Activated CD4-positive, alpha-beta memory T cell treated with anti-CD3 and anti-CD28 coated beads for 36 hours (primary cell): Measurements from ENCODE around the gene SYP. TPM values are rescaled to one million over a fixed set of nuclear protein-coding genes. Genes with fewer than 3 reads are reported as not detected.

Source experiments
- CTCF ChIA-PET: fragments of 350-600 bp; sonication (Branson Sonifier 250); formaldehyde crosslinking; loops from one replicate; lab custom pipeline; 2021; ENCODE audit warnings: antibody characterized with exemption, inconsistent platforms; lab: Charles Lee
- POLR2A ChIA-PET: fragments of 350-600 bp; sonication (Branson Sonifier 250); formaldehyde crosslinking; loops from one replicate; lab custom pipeline; 2021; ENCODE audit warnings: antibody characterized with exemption; lab: Charles Lee
- DNase-seq: peaks from one replicate; pipeline ENCODE4 v3.0.0-alpha.2; 2020
- H3K27ac Mint-ChIP-seq: one replicate; pipeline ENCODE4 v1.8.0; 2021; ENCODE audit warnings: mixed read lengths
- H3K27me3 Mint-ChIP-seq: one replicate; pipeline ENCODE4 v1.8.0; 2021; ENCODE audit warnings: mixed read lengths
- H3K36me3 Mint-ChIP-seq: one replicate; pipeline ENCODE4 v1.8.0; 2021; ENCODE audit warnings: mixed read lengths
- H3K4me1 Mint-ChIP-seq: one replicate; pipeline ENCODE4 v1.8.0; 2021; ENCODE audit warnings: low read depth, mixed read lengths
- H3K4me3 Mint-ChIP-seq: one replicate; pipeline ENCODE4 v1.8.0; 2021; ENCODE audit warnings: mild to moderate bottlenecking, mixed read lengths
- H3K9me3 Mint-ChIP-seq: one replicate; pipeline ENCODE4 v1.8.0; 2021; ENCODE audit warnings: mixed read lengths
- intact Hi-C: fragments of 100-400 bp; cut with micrococcal nuclease; formaldehyde crosslinking; loops from one replicate; pipeline ENCODE4 v1.15.1; 2023
- total RNA-seq, 2 experiments: library from RNA; stranded (reverse); gene quantifications; one replicate each; pipeline ENCODE4 v1.2.3, GENCODE V29; 2021

The SYP gene
- total RNA-seq, 2 experiments from 2014 or later = 5.3 to 5.4 TPM

GRCh38 chrX:49186125-49187027, 13.6 kb downstream of the SYP start, which contains the start of gene PRICKLE3:
TSS of gene PRICKLE3 (minus strand) at chrX:49186373. CDS start at chrX:49186297, 76 bp downstream.
- Mint-ChIP-seq H3K4me1 (peaks cover 14% of the 10 kb centered on the region), H3K36me3 (peaks cover 6% of the 10 kb centered on the region)
- POLR2A ChIA-PET = no interaction called here

GRCh38 chrX:49184294-49185281, 15.4 kb downstream of the SYP start:
- Mint-ChIP-seq H3K27me3 (no peaks in the 10 kb centered on the region), H3K4me1 (peaks cover 9% of the 10 kb centered on the region), H3K36me3 (peaks cover 11% of the 10 kb centered on the region), H3K9me3 (no peaks in the 10 kb centered on the region), H3K4me3 (peak overlapping the region; percentile 83), H3K27ac (peak overlapping the region; percentile 86)
- intact Hi-C loops = no loop called here
- CTCF ChIA-PET = interaction anchor here (1.6 kb wide), 1 partner anchor 29 kb away, joined by 3 read pairs; no protein-coding TSS in a partner anchor
- POLR2A ChIA-PET = interaction anchor here (0.6 to 1.2 kb wide), 2 partner anchors 17 to 18 kb away, joined by 4 to 5 read pairs; no protein-coding TSS in a partner anchor
- DNase-seq = peak; percentile 67

More at GRCh38 chrX:49186125-49187027, 13.6 kb downstream of the SYP start, which contains the start of gene PRICKLE3:
- peak; percentile 84 for DNase-seq
- Mint-ChIP-seq H3K4me3 (peak within 1 kb of the TSS; percentile 83), H3K27ac (peak within 1 kb of the TSS; percentile 86), H3K27me3 (no peaks in the 10 kb centered on the region), H3K9me3 (no peaks in the 10 kb centered on the region)
- CTCF ChIA-PET = interaction anchor here (0.8 kb wide), 1 partner anchor 20 kb away, joined by 3 read pairs; no protein-coding TSS in a partner anchor
- intact Hi-C loops = no loop called here

GRCh38 chrX:49183701-49184281, 16.2 kb downstream of the SYP start:
- no peak for DNase-seq
- peak overlapping the region; percentile 86 for H3K27ac Mint-ChIP-seq
- no peaks in the 10 kb centered on the region for H3K9me3 Mint-ChIP-seq
- H3K27me3 Mint-ChIP-seq = no peaks in the 10 kb centered on the region
- ChIA-PET POLR2A (interaction anchor here (1.2 kb wide), 1 partner anchor 17 kb away, joined by 4 read pairs; no protein-coding TSS in a partner anchor), CTCF (no interaction called here)
- H3K36me3 Mint-ChIP-seq = peaks cover 14% of the 10 kb centered on the region
- H3K4me3 Mint-ChIP-seq = no peak overlapping the region
- peaks cover 5% of the 10 kb centered on the region for H3K4me1 Mint-ChIP-seq
- intact Hi-C loops = no loop called here

GRCh38 chrX:49179358-49179757, 20.6 kb downstream of the SYP start:
- Mint-ChIP-seq H3K4me1 (peaks cover 9% of the 10 kb centered on the region), H3K4me3 (no peak overlapping the region), H3K9me3 (no peaks in the 10 kb centered on the region), H3K27ac (no peak overlapping the region), H3K36me3 (peaks cover 31% of the 10 kb centered on the region), H3K27me3 (no peaks in the 10 kb centered on the region)
- intact Hi-C loops = no loop called here
- CTCF ChIA-PET = interaction anchor here (1.2 to 2.5 kb wide), 3 partner anchors 8 to 13 kb away, joined by 3 to 7 read pairs (median 5); partner anchors contain the start of gene PLP2
- DNase-seq = no peak
- POLR2A ChIA-PET = no interaction called here

- H3K27ac Mint-ChIP-seq = no peak overlapping the region
- H3K27me3 Mint-ChIP-seq = no peaks in the 10 kb centered on the region
- ChIA-PET POLR2A (no interaction called here), CTCF (interaction anchor here (1.2 kb wide), 1 partner anchor 14 kb away, joined by 5 read pairs; no protein-coding TSS in a partner anchor)
- peaks cover 35% of the 10 kb centered on the region for H3K36me3 Mint-ChIP-seq
- intact Hi-C loops = no loop called here
- H3K4me3 Mint-ChIP-seq = no peak overlapping the region
- H3K4me1 Mint-ChIP-seq = peaks cover 9% of the 10 kb centered on the region
- no peak for DNase-seq
- no peaks in the 10 kb centered on the region for H3K9me3 Mint-ChIP-seq
These were observed 21.5 kb downstream of the SYP start for GRCh38 chrX:49178537-49178936.

DNA sequence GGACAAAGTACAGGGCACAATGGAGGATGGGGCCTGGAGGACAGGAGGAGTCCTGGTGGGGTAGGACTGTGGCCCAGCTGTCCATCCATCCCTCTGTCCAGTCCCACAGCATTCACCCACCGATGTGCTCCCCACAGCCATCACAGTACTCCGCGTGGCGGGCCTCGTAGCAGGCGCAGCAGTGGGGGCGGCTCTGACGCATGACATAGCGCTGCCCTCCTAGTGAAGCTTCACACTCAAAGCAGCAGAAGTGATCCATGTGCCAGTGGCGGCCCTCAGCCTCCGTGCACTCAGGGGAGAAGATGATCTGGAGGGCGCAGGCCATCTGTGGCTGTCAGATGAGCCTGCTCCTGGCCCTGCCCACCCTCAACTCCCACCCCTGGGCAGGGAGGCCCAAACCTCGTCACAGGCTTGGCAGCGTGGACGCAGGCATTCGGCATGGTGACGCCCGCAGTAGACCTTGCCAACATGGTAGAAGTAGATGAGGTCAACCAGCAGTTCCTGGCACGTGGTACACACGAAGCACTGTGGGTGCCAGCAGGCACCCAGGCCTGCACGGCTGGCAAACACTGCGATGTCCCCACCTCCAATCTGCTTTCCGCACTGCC, 22.0 kb downstream of the SYP start:
- Mint-ChIP-seq H3K27ac (peak overlapping the region; percentile 23), H3K27me3 (no peaks in the 10 kb centered on the region), H3K36me3 (peaks cover 39% of the 10 kb centered on the region), H3K4me3 (no peak overlapping the region), H3K4me1 (peaks cover 13% of the 10 kb centered on the region), H3K9me3 (no peaks in the 10 kb centered on the region)
- ChIA-PET POLR2A (no interaction called here), CTCF (no interaction called here)
- intact Hi-C loops = no loop called here
- DNase-seq = no peak

- Mint-ChIP-seq H3K27ac (peak overlapping the region; percentile 23), H3K27me3 (no peaks in the 10 kb centered on the region), H3K36me3 (peaks cover 41% of the 10 kb centered on the region), H3K4me3 (no peak overlapping the region), H3K4me1 (peaks cover 17% of the 10 kb centered on the region), H3K9me3 (no peaks in the 10 kb centered on the region)
- DNase-seq = no peak
- ChIA-PET CTCF (interaction anchor here (0.6 to 1.2 kb wide), 2 partner anchors 11 to 13 kb away, joined by 3 to 4 read pairs; no protein-coding TSS in a partner anchor), POLR2A (no interaction called here)
- intact Hi-C loops = no loop called here
These were observed 22.6 kb downstream of the SYP start for GRCh38 chrX:49177338-49177833.

DNA sequence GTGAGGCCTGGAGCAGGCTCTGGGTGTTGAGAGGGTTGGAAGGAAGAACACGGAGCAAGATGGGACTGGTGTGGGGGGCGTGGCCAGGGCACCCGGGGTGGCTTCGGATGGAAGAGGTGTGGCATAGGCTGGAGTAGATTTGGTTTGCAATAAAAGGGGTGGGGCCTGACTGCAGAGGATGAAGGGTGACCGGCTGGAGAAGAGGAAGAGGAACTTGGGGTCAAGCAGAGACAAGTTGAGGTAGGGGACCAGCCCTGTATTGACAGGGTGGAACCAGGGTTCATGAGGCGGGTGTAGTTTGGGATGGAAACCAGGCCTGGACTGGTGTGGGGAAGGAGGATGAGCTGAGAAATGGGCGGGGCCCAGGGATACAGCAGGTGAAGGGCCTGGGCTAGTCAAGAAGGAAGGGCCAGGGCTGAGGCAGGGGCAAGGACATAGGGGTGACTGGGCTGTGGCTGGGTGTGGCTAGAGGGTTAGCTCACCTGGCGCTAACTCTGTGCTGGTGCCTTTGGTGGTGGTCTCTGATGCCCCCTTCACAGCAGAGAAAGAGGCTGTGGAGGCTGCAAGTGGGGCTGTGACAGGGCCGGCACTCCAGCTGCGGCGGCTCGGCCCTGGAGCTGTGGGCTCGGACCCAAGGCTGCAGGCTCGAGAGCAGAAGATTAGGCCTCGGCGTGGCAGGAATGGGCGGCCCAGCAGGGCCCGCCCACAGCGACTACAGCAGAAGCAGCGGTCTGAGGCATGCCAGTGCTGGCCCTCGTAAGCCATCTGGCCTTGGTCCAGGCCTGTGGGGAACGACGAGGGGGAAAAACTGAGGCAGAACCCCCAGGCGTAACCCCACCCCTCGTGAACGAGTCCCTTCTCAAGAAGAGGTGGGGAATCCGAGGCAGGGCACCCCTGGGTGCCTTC, 23.3 kb downstream of the SYP start:
- POLR2A ChIA-PET = interaction anchor here (1.0 kb wide), 1 partner anchor 175 kb away, joined by 3 read pairs; the partner anchor contains the start of gene GRIPAP1
- DNase-seq = no peak
- no peak overlapping the region for H3K4me3 Mint-ChIP-seq
- intact Hi-C loops = no loop called here
- peaks cover 17% of the 10 kb centered on the region for H3K4me1 Mint-ChIP-seq
- H3K36me3 Mint-ChIP-seq = peaks cover 38% of the 10 kb centered on the region
- no peak overlapping the region for H3K27ac Mint-ChIP-seq
- no peaks in the 10 kb centered on the region for H3K9me3 Mint-ChIP-seq
- CTCF ChIA-PET = interaction anchor here (0.6 to 1.2 kb wide), 2 partner anchors 10 to 14 kb away, joined by 3 to 4 read pairs; no protein-coding TSS in a partner anchor
- H3K27me3 Mint-ChIP-seq = no peaks in the 10 kb centered on the region

DNA sequence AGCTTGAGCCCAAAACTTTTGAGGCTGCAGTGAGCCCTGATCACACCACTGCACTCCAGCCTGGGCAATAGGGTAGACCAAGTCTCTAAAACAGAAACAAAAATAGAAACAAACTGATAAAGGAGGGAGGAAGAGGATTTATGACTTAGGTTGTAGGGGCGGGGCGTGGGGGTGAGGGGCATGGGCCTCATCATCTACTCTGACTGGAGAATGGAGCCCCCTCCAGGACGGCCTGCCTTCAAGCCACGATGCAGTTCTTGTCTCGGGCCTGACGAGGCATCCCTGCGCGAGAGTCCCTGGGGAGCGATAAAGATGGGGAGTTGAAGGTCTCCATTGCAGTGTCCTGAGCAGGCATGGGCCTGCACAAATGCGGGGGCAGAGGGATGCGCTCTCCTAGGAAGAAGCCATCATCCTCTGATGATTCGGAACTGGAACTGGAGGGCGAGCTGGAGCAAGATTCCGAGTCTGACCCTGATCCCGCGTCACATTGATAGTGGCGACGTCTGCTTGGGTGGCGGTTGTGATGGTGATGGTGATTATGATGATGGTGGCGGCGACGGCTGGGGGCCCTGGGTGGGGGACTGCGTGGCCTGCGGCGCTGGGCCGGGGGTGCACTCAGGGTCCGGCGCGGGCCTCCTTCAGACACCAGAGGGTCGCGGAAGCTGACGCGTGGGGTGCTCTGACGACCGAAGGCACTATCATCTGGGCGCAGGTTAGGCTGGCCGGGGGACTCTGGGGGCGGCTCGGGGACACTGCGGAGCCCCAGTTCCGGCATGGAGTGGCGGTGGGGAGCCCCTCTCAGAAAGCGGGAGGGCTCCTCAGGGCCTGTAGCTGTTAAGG, 24.3 kb downstream of the SYP start:
- Mint-ChIP-seq H3K9me3 (no peaks in the 10 kb centered on the region), H3K36me3 (peaks cover 38% of the 10 kb centered on the region), H3K4me3 (no peak overlapping the region), H3K27ac (peak overlapping the region; percentile 45), H3K4me1 (peaks cover 17% of the 10 kb centered on the region), H3K27me3 (no peaks in the 10 kb centered on the region)
- intact Hi-C loops = no loop called here
- ChIA-PET CTCF (interaction anchor here (1.0 kb wide), 1 partner anchor 14 kb away, joined by 3 read pairs; no protein-coding TSS in a partner anchor), POLR2A (interaction anchor here (1.0 kb wide), 1 partner anchor 174 kb away, joined by 3 read pairs; the partner anchor contains the start of gene GRIPAP1)
- DNase-seq = no peak
